Measurements from ENCODE around the gene CABLES2.

DNA sequence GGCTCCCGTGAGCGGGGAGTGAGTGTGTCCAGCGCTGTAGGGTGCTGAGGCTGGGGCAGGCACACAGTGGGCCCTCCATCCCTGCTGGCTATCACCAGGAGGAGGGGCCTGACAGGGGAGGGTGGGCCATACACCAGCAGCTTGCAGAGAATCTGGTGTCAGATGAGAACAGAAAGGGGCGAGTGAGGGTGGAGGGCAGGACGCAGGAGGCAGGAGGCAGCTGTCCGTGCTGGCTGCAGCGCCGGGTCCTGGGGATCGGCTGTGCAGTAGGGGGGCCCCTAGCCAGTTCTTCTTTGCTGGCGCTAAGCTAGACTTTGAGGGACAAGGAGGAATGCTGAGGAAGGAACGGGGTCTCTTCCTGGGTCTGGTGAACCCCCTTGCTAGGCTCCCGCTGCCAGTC, 1.6 kb upstream of the CABLES2 start:
- TF ChIP-seq EZH2phosphoT487 (IDR thresholded peaks at IDR 0.05; ENCODE audit: low read depth), result no peak
- TF ChIP-seq, protein P1, sequence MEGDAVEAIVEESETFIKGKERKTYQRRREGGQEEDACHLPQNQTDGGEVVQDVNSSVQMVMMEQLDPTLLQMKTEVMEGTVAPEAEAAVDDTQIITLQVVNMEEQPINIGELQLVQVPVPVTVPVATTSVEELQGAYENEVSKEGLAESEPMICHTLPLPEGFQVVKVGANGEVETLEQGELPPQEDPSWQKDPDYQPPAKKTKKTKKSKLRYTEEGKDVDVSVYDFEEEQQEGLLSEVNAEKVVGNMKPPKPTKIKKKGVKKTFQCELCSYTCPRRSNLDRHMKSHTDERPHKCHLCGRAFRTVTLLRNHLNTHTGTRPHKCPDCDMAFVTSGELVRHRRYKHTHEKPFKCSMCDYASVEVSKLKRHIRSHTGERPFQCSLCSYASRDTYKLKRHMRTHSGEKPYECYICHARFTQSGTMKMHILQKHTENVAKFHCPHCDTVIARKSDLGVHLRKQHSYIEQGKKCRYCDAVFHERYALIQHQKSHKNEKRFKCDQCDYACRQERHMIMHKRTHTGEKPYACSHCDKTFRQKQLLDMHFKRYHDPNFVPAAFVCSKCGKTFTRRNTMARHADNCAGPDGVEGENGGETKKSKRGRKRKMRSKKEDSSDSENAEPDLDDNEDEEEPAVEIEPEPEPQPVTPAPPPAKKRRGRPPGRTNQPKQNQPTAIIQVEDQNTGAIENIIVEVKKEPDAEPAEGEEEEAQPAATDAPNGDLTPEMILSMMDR (IDR thresholded peaks at IDR 0.05; ENCODE audit: low read depth, low read length), result no peak
